Measurements from ENCODE around the gene ST6GAL1.

ST6GAL1 gene

GRCh38 chr3:187077085-187077484 is 146.8 kb downstream of the ST6GAL1 start:
- Histone ChIP-seq H3K36me3 (ENCODE audit: control insufficient read depth in 1 of 2, insufficient read depth in 2 of 2, low read length in 2 of 2) (peaks cover 11 to 15% of the 10 kb centered on the region in 2 donors), H3K27me3 (ENCODE audit: low read depth, low read length) (no peaks in the 10 kb centered on the region), H3K27ac (ENCODE audit: low read length) (no peak overlapping the region), H3K4me1 (ENCODE audit: control insufficient read depth in 1 of 2, insufficient read depth in 2 of 2, low read length in 2 of 2) (no peaks in the 10 kb centered on the region), H3K9me3 (ENCODE audit: control insufficient read depth in 1 of 2, low read length in 2 of 2) (no peaks in the 10 kb centered on the region), H3K4me3 (ENCODE audit: low read depth in 1 of 2, low read length in 2 of 2) (no peak overlapping the region)

GRCh38 chr3:187077537-187077936 is 147.2 kb downstream of the ST6GAL1 start:
- Histone ChIP-seq H3K4me1 (ENCODE audit: control insufficient read depth in 1 of 2, insufficient read depth in 2 of 2, low read length in 2 of 2) (no peaks in the 10 kb centered on the region), H3K36me3 (ENCODE audit: control insufficient read depth in 1 of 2, insufficient read depth in 2 of 2, low read length in 2 of 2) (peaks cover 11 to 15% of the 10 kb centered on the region in 2 donors), H3K27ac (ENCODE audit: low read length) (no peak overlapping the region), H3K27me3 (ENCODE audit: low read depth, low read length) (no peaks in the 10 kb centered on the region), H3K4me3 (ENCODE audit: low read depth in 1 of 2, low read length in 2 of 2) (no peak overlapping the region), H3K9me3 (ENCODE audit: control insufficient read depth in 1 of 2, low read length in 2 of 2) (no peaks in the 10 kb centered on the region)

DNA sequence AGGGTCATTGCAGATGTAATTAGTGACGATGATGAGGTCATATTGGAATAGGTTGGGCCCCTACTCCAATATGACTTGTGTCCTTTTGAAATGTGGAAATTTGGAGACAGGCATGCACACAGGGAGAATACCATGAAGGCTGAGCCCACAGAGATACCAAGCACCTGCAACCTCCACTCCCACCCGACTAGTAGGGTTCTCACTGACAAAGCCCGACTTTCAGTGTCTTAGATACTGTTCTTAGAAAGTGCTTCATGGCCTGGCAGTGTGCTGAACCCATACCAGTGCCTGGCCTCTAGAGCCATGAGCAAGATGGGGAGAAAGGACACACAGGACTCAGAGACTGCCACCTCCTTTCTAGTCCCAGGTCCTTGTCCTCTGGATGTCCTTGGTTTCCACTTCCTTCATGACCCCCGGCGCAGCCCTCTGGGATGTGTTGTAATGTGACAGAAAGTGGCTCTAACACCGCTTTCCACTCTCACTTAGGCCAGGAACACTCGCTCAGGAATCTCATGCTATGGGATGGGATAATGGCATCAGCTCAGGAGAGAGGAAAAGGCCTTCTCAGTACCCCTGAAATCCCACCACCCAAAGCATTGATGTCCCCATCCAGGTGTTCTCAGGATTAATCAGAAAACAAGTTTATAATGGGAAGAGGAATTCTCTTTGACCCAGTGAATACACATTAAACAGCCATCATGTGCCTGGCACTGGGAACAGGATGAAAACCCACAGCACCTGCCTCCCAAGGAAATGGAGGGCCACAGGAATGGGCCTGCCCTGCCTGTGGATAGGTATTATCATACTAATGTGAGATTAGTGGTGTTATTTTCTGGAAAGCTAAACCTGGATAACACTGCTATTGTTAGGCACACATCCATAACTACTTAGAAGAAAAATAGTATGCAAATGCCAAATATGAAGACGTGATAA is 149.0 kb downstream of the ST6GAL1 start:
- Histone ChIP-seq H3K27me3 (ENCODE audit: low read depth, low read length) (no peaks in the 10 kb centered on the region), H3K36me3 (ENCODE audit: control insufficient read depth in 1 of 2, insufficient read depth in 2 of 2, low read length in 2 of 2) (peaks cover 3 to 15% of the 10 kb centered on the region in 2 donors), H3K4me3 (ENCODE audit: low read depth in 1 of 2, low read length in 2 of 2) (no peak overlapping the region), H3K9me3 (ENCODE audit: control insufficient read depth in 1 of 2, low read length in 2 of 2) (no peaks in the 10 kb centered on the region), H3K4me1 (ENCODE audit: control insufficient read depth in 1 of 2, insufficient read depth in 2 of 2, low read length in 2 of 2) (no peaks in the 10 kb centered on the region), H3K27ac (ENCODE audit: low read length) (no peak overlapping the region)

DNA sequence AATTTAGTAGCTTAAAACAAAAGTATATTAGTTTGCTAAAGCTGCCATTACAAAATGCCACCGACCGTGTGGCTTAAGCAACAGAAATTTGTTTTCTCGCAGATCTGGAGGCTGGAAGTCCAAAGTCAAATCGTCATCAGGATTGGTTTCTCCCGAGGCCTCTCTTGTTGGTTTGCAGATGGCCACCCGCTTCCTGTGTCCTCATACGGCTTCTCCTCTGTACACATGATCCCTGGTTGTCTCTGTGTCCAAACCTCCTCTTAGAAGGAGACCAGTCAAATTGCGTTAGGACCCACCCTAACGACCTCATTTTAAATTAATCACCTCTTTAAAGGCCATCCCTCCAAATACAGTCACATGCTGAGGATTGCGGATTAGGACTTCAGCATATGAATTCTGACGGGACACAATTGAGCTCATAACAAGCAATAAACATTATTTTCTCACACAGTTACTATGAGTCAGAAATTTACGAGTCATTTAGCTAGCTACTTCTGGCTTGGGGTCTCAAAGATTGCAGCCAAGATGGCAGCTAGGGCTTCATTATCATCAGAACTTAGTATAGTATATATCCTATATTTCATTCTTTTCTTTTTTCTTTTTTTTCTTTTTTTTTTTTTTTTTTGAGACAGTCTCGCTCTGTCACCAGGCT is 150.6 kb downstream of the ST6GAL1 start:
- H3K4me3 ChIP-seq (ENCODE audit: low read depth in 1 of 2, low read length in 2 of 2), result no peak overlapping the region
- no peaks in the 10 kb centered on the region for H3K27me3 ChIP-seq (ENCODE audit: low read depth, low read length)
- H3K36me3 ChIP-seq (ENCODE audit: control insufficient read depth in 1 of 2, insufficient read depth in 2 of 2, low read length in 2 of 2), result peaks cover 0 to 12% of the 10 kb centered on the region in 2 donors
- no peak overlapping the region for H3K27ac ChIP-seq (ENCODE audit: low read length)
- peaks cover 0 to 3% of the 10 kb centered on the region in 2 donors for H3K4me1 ChIP-seq (ENCODE audit: control insufficient read depth in 1 of 2, insufficient read depth in 2 of 2, low read length in 2 of 2)
- no peaks in the 10 kb centered on the region for H3K9me3 ChIP-seq (ENCODE audit: control insufficient read depth in 1 of 2, low read length in 2 of 2)

DNA sequence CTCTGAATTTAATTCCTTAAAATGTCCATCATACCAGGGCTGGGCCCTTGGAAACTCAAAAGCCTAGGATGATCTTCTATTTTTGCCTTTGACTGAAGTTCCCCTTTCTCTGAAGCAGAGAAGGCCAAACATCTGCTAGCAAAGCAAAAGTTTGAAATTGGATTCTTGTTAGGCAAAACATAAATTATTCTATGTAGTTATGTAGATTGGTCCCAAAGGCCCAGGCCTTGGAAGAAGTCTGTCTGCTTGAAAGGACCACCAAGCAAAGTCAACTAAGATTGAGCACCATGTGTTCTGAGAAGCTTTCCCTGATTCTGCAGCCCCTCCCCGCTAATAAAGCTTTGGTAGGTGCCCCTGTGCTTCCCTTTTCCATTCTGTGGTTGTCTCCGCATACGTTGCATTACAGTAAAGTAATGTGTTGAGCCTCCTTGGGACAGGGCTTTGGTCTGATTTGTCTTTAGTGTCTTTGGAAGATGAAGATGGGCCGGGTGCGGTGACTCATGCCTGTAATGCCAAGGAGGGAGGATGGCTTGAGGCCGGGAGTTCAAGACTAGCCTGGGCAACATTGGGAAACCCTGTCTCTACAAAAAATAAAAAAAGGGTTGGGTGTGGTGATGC is 152.5 kb downstream of the ST6GAL1 start:
- peaks cover 0 to 3% of the 10 kb centered on the region in 2 donors for H3K4me1 ChIP-seq (ENCODE audit: control insufficient read depth in 1 of 2, insufficient read depth in 2 of 2, low read length in 2 of 2)
- H3K4me3 ChIP-seq (ENCODE audit: low read depth in 1 of 2, low read length in 2 of 2), result no peak overlapping the region
- peaks cover 0 to 5% of the 10 kb centered on the region in 2 donors for H3K9me3 ChIP-seq (ENCODE audit: control insufficient read depth in 1 of 2, low read length in 2 of 2)
- no peaks in the 10 kb centered on the region for H3K27me3 ChIP-seq (ENCODE audit: low read depth, low read length)
- no peak overlapping the region for H3K27ac ChIP-seq (ENCODE audit: low read length)
- H3K36me3 ChIP-seq (ENCODE audit: control insufficient read depth in 1 of 2, insufficient read depth in 2 of 2, low read length in 2 of 2), result no peaks in the 10 kb centered on the region

DNA sequence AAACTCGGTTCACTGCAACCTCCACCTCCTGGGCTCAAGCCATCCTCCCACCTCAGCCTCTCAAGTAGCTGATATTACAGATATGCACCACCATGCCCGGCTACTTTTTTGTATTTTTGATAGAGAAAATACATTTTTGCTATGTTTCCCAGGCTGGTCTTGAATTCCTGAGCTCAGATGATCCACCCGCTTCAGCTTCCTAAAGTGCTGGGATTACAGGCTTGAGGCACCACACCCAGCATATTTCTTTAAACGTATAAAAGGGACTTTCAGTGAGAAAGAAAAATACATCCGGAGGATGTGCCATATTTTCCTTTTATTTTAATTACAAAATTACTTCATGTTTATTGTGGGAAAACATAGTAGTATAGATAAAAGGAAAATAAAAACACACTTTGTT is 153.8 kb downstream of the ST6GAL1 start:
- Histone ChIP-seq H3K9me3 (ENCODE audit: control insufficient read depth in 1 of 2, low read length in 2 of 2) (peaks cover 0 to 11% of the 10 kb centered on the region in 2 donors), H3K27ac (ENCODE audit: low read length) (no peak overlapping the region), H3K36me3 (ENCODE audit: control insufficient read depth in 1 of 2, insufficient read depth in 2 of 2, low read length in 2 of 2) (no peaks in the 10 kb centered on the region), H3K4me3 (ENCODE audit: low read depth in 1 of 2, low read length in 2 of 2) (no peak overlapping the region), H3K27me3 (ENCODE audit: low read depth, low read length) (no peaks in the 10 kb centered on the region), H3K4me1 (ENCODE audit: control insufficient read depth in 1 of 2, insufficient read depth in 2 of 2, low read length in 2 of 2) (peaks cover 0 to 3% of the 10 kb centered on the region in 2 donors)

GRCh38 chr3:187084580-187084979 is 154.3 kb downstream of the ST6GAL1 start:
- H3K4me3 ChIP-seq (ENCODE audit: low read depth in 1 of 2, low read length in 2 of 2), result no peak overlapping the region
- H3K27me3 ChIP-seq (ENCODE audit: low read depth, low read length), result no peaks in the 10 kb centered on the region
- H3K9me3 ChIP-seq (ENCODE audit: control insufficient read depth in 1 of 2, low read length in 2 of 2), result peaks cover 0 to 11% of the 10 kb centered on the region in 2 donors
- no peaks in the 10 kb centered on the region for H3K36me3 ChIP-seq (ENCODE audit: control insufficient read depth in 1 of 2, insufficient read depth in 2 of 2, low read length in 2 of 2)
- H3K27ac ChIP-seq (ENCODE audit: low read length), result no peak overlapping the region
- H3K4me1 ChIP-seq (ENCODE audit: control insufficient read depth in 1 of 2, insufficient read depth in 2 of 2, low read length in 2 of 2), result peaks cover 0 to 3% of the 10 kb centered on the region in 2 donors

DNA sequence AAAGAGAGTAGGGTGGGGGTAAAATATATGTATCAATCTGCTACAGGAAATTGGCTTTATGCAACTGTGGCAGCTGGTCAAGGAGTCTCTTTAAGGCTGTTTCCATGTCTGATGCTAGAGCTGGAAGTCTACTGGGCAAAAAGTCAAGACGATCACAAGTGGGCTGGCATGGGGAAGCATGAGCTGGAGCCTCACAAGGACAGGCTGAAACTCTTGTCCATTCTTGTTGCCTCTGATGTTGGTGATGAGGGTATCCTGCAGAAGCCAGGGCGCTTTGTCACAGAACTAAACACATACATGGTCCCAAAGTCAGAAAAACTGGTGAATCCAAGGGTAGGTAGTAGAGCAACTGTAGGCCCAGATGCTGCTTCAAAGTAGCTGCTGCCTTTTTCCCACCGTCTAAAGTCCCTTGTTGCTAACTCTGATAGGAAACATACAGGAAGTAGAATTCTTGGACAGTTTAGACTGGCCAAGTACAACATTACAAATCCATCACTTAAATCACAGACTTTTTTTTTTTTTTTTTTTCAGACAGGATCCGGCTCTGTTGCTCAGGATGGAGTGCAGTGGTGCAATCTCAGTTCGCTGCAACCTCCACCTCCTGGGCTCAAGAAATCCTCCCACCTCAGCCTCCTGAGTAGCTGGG is 154.8 kb downstream of the ST6GAL1 start:
- H3K4me3 ChIP-seq (ENCODE audit: low read depth in 1 of 2, low read length in 2 of 2), result no peak overlapping the region
- H3K9me3 ChIP-seq (ENCODE audit: control insufficient read depth in 1 of 2, low read length in 2 of 2), result peaks cover 0 to 11% of the 10 kb centered on the region in 2 donors
- no peaks in the 10 kb centered on the region for H3K36me3 ChIP-seq (ENCODE audit: control insufficient read depth in 1 of 2, insufficient read depth in 2 of 2, low read length in 2 of 2)
- peaks cover 0 to 3% of the 10 kb centered on the region in 2 donors for H3K4me1 ChIP-seq (ENCODE audit: control insufficient read depth in 1 of 2, insufficient read depth in 2 of 2, low read length in 2 of 2)
- no peaks in the 10 kb centered on the region for H3K27me3 ChIP-seq (ENCODE audit: low read depth, low read length)
- H3K27ac ChIP-seq (ENCODE audit: low read length), result no peak overlapping the region

DNA sequence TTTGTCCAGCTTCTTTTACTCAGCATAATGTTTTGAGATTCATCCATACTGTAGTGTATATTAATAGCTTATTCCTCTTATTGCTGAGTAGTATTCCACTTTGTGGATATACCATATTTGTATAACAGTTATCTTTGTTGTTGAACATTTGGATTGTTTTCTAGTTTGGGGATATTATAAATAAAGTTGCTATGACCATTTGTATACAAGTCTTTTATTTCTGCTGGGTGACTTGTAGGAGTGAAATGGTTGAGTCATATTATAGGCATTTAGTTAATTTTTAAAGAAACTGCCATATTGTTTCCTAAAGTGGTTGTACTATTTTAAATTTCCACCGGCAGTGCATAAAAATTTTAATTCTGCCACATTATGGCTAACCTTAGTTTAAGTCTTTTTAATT is 155.6 kb downstream of the ST6GAL1 start:
- Histone ChIP-seq H3K4me3 (ENCODE audit: low read depth in 1 of 2, low read length in 2 of 2) (no peak overlapping the region), H3K36me3 (ENCODE audit: control insufficient read depth in 1 of 2, insufficient read depth in 2 of 2, low read length in 2 of 2) (no peaks in the 10 kb centered on the region), H3K27ac (ENCODE audit: low read length) (no peak overlapping the region), H3K27me3 (ENCODE audit: low read depth, low read length) (no peaks in the 10 kb centered on the region), H3K4me1 (ENCODE audit: control insufficient read depth in 1 of 2, insufficient read depth in 2 of 2, low read length in 2 of 2) (peaks cover 0 to 3% of the 10 kb centered on the region in 2 donors), H3K9me3 (ENCODE audit: control insufficient read depth in 1 of 2, low read length in 2 of 2) (peaks cover 0 to 11% of the 10 kb centered on the region in 2 donors)

DNA sequence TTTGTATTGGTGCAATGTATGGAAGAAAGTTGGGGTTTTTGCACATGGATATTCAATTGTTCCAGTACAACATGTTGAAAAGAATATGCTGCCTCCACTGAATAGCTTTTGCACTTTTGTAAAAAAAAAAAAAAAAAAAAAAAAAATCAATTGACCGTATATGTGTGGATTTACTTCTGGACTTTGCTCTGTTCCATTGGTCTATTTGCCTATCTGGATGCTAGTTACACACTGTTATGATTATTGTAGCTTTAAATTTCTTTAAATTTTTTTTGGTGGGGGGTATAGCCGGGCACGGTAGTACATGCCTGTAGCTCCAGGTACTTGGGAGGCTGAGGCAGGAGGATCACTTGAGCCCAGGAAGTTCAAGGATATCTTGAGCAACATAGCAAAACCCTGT is 156.5 kb downstream of the ST6GAL1 start:
- Histone ChIP-seq H3K36me3 (ENCODE audit: control insufficient read depth in 1 of 2, insufficient read depth in 2 of 2, low read length in 2 of 2) (no peaks in the 10 kb centered on the region), H3K4me1 (ENCODE audit: control insufficient read depth in 1 of 2, insufficient read depth in 2 of 2, low read length in 2 of 2) (peaks cover 0 to 3% of the 10 kb centered on the region in 2 donors), H3K4me3 (ENCODE audit: low read depth in 1 of 2, low read length in 2 of 2) (no peak overlapping the region), H3K27me3 (ENCODE audit: low read depth, low read length) (no peaks in the 10 kb centered on the region), H3K9me3 (ENCODE audit: control insufficient read depth in 1 of 2, low read length in 2 of 2) (peaks cover 0 to 11% of the 10 kb centered on the region in 2 donors), H3K27ac (ENCODE audit: low read length) (no peak overlapping the region)

DNA sequence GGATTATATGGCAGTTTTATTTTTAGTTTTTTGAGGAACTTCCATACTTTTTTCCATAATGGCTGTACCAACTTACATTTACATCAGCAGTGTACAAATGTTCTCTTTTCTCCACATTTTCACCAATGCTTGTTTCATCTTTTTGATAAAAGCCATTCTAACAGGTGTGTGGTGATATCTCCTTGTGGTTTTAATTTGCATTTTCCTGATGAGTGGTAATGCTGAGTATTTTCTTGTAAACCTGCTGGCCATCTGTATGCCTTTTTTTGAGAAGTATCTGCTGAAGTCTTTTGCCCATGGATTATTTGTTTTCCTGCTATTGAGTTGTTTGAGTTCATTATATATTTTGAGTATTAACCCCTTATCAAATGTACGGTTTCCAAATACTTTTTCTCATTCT is 158.4 kb downstream of the ST6GAL1 start:
- Histone ChIP-seq H3K4me1 (ENCODE audit: control insufficient read depth in 1 of 2, insufficient read depth in 2 of 2, low read length in 2 of 2) (peaks cover 0 to 3% of the 10 kb centered on the region in 2 donors), H3K9me3 (ENCODE audit: control insufficient read depth in 1 of 2, low read length in 2 of 2) (peaks cover 0 to 11% of the 10 kb centered on the region in 2 donors), H3K27ac (ENCODE audit: low read length) (no peak overlapping the region), H3K36me3 (ENCODE audit: control insufficient read depth in 1 of 2, insufficient read depth in 2 of 2, low read length in 2 of 2) (no peaks in the 10 kb centered on the region), H3K4me3 (ENCODE audit: low read depth in 1 of 2, low read length in 2 of 2) (no peak overlapping the region), H3K27me3 (ENCODE audit: low read depth, low read length) (no peaks in the 10 kb centered on the region)

Data from muscle layer of duodenum (tissue), 2 donors.